GM21786 (cell line): ENCODE data around the gene C17orf100.
"Not testable (repeated sequence)": the region's sequence is repeated elsewhere in the genome, so short reads cannot be mapped to it uniquely, and the experiment has no call there.

ENCODE experiments used
- ATAC-seq: cut with Tn5 transposase; IDR thresholded peaks from one replicate; pipeline ENCODE4 v1.9.1; 2021; ENCODE audit not compliant: unreplicated experiment

Gene C17orf100

DNA sequence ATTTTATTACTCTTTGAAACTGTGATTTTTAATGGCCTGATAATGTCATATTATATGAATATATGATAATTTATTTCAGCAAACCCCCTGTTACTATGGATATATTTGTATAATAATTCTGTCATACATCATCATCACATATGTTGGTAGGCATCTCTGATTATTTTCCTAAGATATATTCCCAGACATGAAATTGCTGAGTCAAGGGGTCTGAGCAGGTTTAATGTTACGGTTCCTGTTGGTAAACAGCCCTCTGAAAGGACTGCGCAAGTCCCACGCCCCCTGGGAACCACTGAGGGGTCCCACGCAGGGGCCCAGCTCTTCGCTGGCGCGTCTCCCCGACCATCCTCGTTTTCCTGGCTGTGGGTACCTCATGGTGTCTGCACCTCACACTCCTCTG, 37.4 kb downstream of the C17orf100 start:
- no peak for ATAC-seq

DNA sequence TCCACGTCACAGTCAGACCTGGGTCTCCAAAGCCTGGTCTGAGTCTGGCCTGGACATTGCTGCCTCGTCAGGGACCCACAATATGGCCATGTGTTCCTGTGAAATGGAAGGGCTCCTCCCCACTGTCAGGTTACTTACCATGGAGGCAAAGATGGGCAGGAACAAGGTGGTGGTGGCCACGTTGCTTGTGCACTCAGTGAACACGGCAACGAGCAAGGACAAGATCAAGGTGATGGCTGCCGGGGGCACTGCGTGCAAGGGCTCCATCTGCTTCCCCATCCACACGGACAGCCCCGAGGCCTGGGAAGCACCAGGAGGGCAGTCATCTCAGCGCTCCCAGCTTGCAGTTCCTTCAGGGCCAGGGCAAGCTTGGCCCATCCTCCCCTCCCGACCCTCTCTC, 39.1 kb downstream of the C17orf100 start:
- no peak for ATAC-seq

- no peak for ATAC-seq
Measured at GRCh38 chr17:6691546-6691945, 40.0 kb downstream of the C17orf100 start.

GRCh38 chr17:6691958-6692357, 40.4 kb downstream of the C17orf100 start:
- ATAC-seq: not testable (repeated sequence)

DNA sequence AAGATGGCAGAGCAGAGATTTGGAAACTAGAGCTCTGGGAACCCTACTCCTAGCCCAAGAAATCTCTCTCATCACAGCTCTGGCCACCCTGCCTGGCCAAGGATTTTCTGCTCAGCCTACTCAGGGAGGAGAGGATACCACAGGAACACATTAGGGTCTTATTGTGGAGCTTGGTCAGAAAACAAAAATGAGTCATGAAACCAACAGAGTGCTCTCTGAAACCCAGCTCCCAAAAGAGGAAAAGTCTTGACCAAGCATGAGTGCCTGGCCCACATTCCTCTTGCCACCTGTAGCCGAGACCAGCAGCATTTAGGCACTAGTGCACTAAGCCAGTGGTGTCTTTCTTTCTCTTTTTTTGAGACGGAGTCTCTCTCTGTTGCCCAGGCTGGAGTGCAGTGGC, 43.5 kb downstream of the C17orf100 start:
- ATAC-seq: no peak

DNA sequence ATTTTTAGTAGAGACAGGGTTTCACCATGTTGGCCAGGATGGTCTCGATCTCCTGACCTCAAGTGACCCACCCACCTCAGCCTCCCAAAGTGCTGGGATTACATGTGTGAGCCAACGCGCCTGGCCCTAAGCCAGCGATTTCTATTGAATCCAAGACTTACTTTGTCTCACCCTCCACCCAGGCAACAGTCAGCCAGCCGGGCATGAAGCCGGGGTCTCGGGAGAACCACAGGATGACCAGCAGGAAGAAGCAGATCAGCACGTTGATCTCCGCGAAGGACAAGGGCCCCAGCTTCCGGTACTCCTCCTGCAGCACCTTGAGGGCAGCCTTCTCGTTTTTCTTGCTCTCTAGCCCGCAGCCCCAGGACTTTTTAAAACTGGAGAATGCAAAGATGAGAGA, 44.0 kb downstream of the C17orf100 start:
- no peak for ATAC-seq

DNA sequence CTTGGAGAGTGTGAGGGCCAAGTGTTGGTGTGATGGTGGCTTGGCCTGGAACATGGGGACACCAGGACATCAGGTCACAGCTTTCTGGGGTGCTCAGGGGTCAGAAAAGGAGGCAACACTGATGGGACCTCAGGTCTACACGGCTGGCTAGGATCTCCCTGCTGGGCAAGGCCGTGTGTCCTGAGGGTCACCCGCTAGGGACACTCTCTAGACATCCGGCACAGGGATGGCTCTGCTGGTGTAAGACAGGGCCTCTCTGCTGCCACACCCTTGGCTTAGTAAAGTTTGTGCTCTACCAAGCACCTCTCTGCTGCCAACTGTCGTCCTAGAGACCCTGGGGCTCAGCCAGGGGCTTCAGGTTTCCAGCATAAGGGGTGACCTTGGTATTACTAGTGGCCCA, 45.3 kb downstream of the C17orf100 start:
- no peak for ATAC-seq

GRCh38 chr17:6698004-6698403, 46.4 kb downstream of the C17orf100 start:
- no peak for ATAC-seq

- no peak for ATAC-seq
Measured at GRCh38 chr17:6699997-6700947, 48.7 kb downstream of the C17orf100 start.

- ATAC-seq: no peak
Measured at GRCh38 chr17:6700948-6701307, 49.4 kb downstream of the C17orf100 start.

DNA sequence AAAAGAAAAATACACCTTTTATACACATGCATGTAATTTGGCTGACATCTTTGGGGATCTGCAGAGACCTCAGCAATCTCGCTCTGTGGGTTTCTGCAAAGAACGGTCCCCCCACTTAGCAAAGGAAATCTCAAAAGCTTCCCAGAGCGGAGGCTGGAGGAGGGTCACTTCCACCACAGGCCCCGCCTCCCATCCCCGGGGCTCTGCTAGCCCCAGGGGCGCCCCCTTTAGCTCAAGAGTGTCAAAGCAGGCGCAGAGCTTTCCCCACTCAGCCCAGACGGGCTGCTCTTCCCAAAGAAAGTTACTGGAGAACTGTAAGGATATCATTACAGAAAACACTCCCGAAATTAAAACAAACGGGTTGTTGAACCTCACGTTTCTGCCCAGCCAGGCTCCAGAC, 50.2 kb downstream of the C17orf100 start:
- ATAC-seq: no peak

DNA sequence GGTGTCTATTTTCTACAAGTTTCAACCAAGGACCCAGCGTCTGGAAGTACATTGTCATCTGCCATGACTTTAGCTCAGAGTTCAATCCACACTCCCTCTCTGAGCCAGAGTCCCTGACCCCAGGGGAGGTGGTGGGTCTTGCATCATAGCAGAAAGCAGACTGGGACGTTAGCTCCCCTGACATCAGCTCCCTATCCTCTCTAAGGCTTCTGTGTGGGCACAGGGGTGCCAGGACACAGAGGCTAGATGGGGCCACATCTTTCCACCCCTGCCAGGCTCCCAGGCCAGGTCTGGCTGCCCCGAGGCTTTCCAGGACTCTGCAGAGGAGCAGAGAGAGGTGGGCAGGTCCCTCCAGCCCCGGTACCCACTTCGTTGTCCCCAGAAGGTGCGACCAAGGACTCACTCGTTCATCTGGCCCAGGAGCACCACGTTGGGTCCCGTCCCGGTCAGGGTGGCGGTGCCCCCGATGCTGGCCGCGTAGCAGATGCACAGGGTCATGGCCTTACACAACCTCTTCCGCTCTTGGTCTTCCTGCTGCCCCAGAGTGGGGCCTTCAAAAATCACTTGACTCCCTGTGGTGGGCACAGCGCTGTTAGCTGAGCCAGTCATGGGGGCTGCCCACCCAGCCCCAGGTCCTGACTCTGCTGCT, 51.1 kb downstream of the C17orf100 start:
- ATAC-seq: no peak
